ENCODE measurements around the gene SIK3.

Gene SIK3

DNA sequence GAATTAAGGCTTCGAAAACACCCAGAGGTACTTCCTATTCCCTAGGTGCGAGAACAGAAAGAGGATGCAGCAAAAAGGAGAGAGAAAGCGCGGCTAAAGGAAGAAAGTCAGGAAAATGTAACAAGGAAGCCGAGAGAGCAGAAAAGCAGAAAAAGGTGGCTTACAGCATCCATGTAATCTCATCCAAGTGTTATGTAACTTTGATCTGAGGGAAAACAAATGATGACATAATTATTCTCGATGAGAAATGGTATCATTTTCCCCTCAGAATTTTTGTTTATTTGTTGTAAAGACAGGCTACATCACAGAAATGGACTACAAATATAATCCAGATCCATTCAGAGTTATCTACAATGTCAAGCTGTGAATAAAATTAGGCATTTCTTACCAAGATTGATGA, 191.7 kb downstream of the SIK3 start:
- no peak for TF ChIP-seq TCF12 (IDR thresholded peaks at IDR 0.05; ENCODE audit: low read depth)
- TF ChIP-seq TEAD4 (IDR thresholded peaks at IDR 0.05), result no peak
- no peak for TF ChIP-seq CREB1 (IDR thresholded peaks at IDR 0.05; ENCODE audit: low read depth)
- no peak for TF ChIP-seq FOXM1 (IDR thresholded peaks at IDR 0.05; ENCODE audit: borderline replicate concordance, low read depth)
- no peak for TF ChIP-seq YY1 (IDR thresholded peaks at IDR 0.05; ENCODE audit: low read depth)
- TF ChIP-seq EP300 (IDR thresholded peaks at IDR 0.05; ENCODE audit: borderline replicate concordance), result no peak
- no peak for TF ChIP-seq ZBTB7A (IDR thresholded peaks at IDR 0.05; ENCODE audit: low read depth)
- TF ChIP-seq, protein P1, sequence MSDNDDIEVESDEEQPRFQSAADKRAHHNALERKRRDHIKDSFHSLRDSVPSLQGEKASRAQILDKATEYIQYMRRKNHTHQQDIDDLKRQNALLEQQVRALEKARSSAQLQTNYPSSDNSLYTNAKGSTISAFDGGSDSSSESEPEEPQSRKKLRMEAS (IDR thresholded peaks at IDR 0.05), result no peak
- TF ChIP-seq EGR1 (IDR thresholded peaks at IDR 0.05), result no peak
- TF ChIP-seq REST (IDR thresholded peaks at IDR 0.05; ENCODE audit: low read depth), result no peak
- TF ChIP-seq RAD21 (IDR thresholded peaks at IDR 0.05; ENCODE audit: low read depth), result no peak
- TF ChIP-seq TAF1 (IDR thresholded peaks at IDR 0.05; ENCODE audit: low read depth), result no peak
- no peak for TF ChIP-seq USF1 (IDR thresholded peaks at IDR 0.05)
- no peak for TF ChIP-seq CEBPB (IDR thresholded peaks at IDR 0.05)
- no peak for TF ChIP-seq NFIC (IDR thresholded peaks at IDR 0.05)

DNA sequence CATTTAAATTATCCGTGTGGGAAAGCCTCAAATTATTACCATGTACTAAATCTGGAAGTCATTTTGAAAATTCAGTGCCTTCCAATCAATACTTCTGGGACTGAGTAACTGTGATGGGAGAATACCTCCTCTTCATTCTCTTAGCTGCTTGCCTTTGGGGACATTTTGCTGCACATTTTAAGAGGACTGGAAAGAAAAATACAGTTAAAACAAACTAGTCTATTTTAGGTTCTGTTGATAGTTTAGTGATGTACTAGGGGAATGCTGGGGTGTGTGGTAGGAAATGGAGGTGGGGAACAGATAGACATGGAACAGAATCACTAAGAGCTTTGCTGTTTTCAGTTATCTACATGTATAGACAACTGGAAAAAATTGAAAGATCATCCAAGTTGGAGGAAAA, 195.1 kb downstream of the SIK3 start:
- TF ChIP-seq EGR1 (IDR thresholded peaks at IDR 0.05) (no peak), FOXM1 (IDR thresholded peaks at IDR 0.05; ENCODE audit: borderline replicate concordance, low read depth) (no peak), TAF1 (IDR thresholded peaks at IDR 0.05; ENCODE audit: low read depth) (no peak), TCF12 (IDR thresholded peaks at IDR 0.05; ENCODE audit: low read depth) (no peak), CEBPB (IDR thresholded peaks at IDR 0.05) (no peak), USF1 (IDR thresholded peaks at IDR 0.05) (no peak), NFIC (IDR thresholded peaks at IDR 0.05) (no peak), EP300 (IDR thresholded peaks at IDR 0.05; ENCODE audit: borderline replicate concordance) (no peak), CREB1 (IDR thresholded peaks at IDR 0.05; ENCODE audit: low read depth) (no peak), RAD21 (IDR thresholded peaks at IDR 0.05; ENCODE audit: low read depth) (no peak), REST (IDR thresholded peaks at IDR 0.05; ENCODE audit: low read depth) (no peak)
- TF ChIP-seq, protein P1 (IDR thresholded peaks at IDR 0.05), result no peak

DNA sequence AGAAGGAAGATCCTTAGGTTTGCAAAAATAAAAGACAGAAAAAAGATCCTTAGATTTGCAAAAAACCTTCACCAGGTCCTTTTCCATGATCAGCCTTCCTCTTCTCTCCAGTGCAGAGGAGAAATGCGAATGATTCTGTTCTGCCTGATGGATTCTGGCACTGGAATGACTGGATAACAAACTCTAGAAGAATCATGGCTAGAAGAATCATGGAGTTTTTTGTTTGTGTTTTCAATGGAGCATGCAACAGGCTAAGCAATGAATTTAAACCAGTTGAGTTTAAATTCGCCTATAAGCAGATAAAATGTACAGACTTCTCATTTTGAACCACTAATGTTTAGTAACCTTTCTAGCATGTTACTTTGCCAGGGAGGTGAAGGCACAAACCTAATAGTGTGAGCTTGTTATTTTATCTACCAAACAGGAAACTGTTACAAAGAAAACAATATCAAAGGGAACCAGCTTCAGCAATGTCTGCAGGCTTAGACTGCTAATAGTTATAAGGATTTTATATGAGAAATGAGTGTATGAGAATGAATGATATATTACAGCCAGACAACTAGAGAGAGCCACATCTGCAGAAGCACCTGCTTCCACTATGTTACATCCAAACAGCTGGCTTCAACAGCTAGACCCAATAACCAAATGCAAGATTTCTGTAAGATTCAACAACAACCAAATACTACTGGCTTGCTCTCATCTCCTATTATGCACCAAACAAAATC, 196.1 kb downstream of the SIK3 start:
- TF ChIP-seq CEBPB (IDR thresholded peaks at IDR 0.05) (no peak), EGR1 (IDR thresholded peaks at IDR 0.05) (no peak), TAF1 (IDR thresholded peaks at IDR 0.05; ENCODE audit: low read depth) (no peak), USF1 (IDR thresholded peaks at IDR 0.05) (no peak), CREB1 (IDR thresholded peaks at IDR 0.05; ENCODE audit: low read depth) (no peak), TCF12 (IDR thresholded peaks at IDR 0.05; ENCODE audit: low read depth) (no peak), TEAD4 (IDR thresholded peaks at IDR 0.05) (no peak), REST (IDR thresholded peaks at IDR 0.05; ENCODE audit: low read depth) (no peak), RAD21 (IDR thresholded peaks at IDR 0.05; ENCODE audit: low read depth) (no peak), EP300 (IDR thresholded peaks at IDR 0.05; ENCODE audit: borderline replicate concordance) (no peak), ZBTB7A (IDR thresholded peaks at IDR 0.05; ENCODE audit: low read depth) (no peak), YY1 (IDR thresholded peaks at IDR 0.05; ENCODE audit: low read depth) (no peak), FOXM1 (IDR thresholded peaks at IDR 0.05; ENCODE audit: borderline replicate concordance, low read depth) (no peak), NFIC (IDR thresholded peaks at IDR 0.05) (no peak)
- TF ChIP-seq, protein P1 (IDR thresholded peaks at IDR 0.05), result no peak
